Stimulated activated CD8-positive, alpha-beta memory T cell treated with anti-CD3 and anti-CD28 coated beads, Interleukin-7, amount 100 ng/mL, for 4 hours (primary cell): ENCODE results near the gene BNC2.

Source experiments
- DNase-seq, 2 donors: peaks; one replicate each; pipeline ENCODE4 v3.0.0-alpha.2; 2020; ENCODE audit warnings: low read depth in 2 of 2

The BNC2 gene

GRCh38 chr9:16368237-16369087 is 502.0 kb downstream of the BNC2 start:
- no peak for DNase-seq

GRCh38 chr9:16367605-16368231 is 502.8 kb downstream of the BNC2 start:
- DNase-seq, result no peak

DNA sequence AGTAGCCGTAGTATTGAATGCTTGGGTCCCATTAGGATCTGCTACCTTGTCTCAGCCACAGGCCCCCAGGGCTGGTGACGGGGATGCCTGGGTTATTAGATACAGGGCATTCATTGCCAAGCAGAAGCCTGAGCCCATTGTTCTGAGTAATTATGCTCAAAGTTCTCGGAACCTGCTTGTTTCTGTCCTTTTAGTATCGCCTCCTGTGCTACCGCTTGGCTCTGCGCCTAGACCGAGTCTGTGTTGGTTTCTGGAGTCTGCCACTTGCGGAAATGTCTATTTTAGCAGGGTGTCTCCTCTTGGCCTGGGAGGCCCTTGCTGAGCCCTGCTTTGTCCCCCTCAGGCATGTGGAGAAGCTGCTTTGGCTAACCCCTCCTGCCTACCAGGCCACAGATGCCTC is 506.1 kb downstream of the BNC2 start:
- no peak for DNase-seq

- no peak for DNase-seq
Measured at GRCh38 chr9:16363916-16364315, 506.6 kb downstream of the BNC2 start.

DNA sequence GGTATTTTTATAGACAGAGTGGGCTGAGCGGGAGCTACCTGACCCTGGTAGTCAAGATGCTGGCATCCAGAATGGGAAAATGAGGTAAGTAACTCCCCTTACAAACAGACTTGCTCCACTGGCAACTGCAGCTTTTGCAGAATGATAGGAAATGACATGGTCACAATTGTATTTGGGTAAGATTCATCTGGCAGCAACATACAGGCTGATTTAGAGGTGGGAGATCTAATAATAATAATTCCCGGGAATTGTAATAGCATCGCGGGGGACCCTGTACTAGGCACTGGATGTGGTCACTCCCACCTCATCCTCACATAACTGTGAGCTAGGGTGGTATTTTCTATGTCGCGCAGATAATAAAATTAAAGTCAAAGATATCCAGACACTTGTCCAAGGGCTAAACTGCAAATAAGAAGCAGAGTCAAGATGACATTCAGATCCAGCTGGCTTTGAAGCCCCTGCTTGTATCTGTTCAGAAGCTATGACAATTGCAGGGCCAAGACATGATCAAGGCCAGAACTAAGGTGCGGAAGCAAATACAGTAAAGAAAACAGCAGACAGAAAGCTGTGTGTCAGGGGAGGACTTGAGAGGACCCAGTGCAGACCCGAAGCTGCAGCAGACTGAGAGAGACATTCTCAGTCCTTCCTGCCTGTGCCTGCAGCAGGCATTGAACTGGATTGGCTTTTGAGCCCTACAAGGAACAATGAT is 507.2 kb downstream of the BNC2 start:
- DNase-seq, result no peak

DNA sequence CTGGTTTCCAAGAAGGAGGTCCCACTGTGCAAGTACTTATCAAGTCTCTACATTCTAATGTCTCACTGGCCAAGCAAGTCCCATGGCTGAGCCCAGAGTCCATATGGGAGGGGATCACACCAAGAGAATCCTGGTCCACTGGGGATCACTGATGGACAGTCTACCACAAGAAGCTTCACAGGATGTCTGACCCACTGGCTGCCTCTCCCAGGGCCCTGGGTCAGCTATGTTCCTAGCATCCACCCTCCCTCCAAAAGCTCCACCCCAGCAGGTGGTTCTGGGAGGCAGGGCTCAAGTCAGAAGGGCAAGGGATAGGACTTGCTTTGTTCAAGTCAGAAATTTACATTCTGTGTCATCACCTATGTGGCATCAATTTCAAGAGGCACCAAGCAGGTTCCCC is 508.5 kb downstream of the BNC2 start:
- no peak for DNase-seq

GRCh38 chr9:16361118-16361517 is 509.4 kb downstream of the BNC2 start:
- no peak for DNase-seq

DNA sequence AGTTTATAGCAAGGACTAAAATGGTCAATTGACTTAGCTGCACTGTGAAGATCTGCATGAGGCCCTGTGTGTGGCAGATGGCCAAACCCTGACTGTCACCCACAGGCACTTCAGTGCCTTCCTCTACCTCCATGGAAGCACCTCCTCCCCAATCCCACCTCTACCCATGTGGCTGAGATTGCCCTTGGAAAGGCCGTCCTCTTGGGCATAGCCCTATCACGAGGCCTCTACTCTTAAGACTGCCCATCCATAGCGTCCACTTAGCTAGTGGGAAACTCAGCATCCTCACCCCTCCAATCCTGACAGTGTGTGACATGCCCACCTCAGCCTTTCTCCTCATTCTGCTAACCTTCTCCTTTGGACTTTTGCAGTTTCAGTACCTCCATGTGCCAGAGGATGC is 510.2 kb downstream of the BNC2 start:
- DNase-seq, result no peak
